ENCODE measurements around the gene DSCAM. TPM values are rescaled to one million over a fixed set of nuclear protein-coding genes. Genes with fewer than 3 reads are reported as not detected.

The DSCAM gene
- total and polyA plus RNA-seq, 2 donors (not counting 1 experiment from before 2014, with no cell fraction given) = not detected

DNA sequence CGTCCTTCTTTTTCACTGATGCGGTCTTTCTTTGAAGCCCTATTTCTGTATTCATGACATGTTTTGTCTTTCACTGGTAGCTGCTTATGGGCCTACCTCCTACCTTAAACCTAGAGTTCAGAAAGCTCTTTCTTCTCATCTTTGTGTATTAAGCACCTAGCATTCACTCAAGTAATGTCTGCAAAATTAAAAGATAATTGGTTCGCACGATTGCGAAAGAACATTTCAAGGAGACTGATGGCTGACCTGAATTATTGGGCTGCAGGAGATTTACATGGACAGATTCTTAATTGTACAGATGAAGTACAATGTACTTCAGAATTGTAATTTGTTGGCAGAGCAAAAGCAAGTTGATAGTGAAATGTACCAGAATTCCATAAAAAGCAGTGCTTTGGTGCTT lies 773.3 kb downstream of the DSCAM start:
- H3K9ac ChIP-seq (ENCODE audit: low read length) = no peak overlapping the region
- POLR2A ChIA-PET = no interaction called here
- intact Hi-C loops (cut with micrococcal nuclease) = no loop called here
- no peak for TF ChIP-seq EZH2 (IDR thresholded peaks at IDR 0.05; ENCODE audit: borderline replicate concordance, insufficient read depth, low read depth, low read length, poor library complexity, severe bottlenecking)
- TF ChIP-seq, protein P1, sequence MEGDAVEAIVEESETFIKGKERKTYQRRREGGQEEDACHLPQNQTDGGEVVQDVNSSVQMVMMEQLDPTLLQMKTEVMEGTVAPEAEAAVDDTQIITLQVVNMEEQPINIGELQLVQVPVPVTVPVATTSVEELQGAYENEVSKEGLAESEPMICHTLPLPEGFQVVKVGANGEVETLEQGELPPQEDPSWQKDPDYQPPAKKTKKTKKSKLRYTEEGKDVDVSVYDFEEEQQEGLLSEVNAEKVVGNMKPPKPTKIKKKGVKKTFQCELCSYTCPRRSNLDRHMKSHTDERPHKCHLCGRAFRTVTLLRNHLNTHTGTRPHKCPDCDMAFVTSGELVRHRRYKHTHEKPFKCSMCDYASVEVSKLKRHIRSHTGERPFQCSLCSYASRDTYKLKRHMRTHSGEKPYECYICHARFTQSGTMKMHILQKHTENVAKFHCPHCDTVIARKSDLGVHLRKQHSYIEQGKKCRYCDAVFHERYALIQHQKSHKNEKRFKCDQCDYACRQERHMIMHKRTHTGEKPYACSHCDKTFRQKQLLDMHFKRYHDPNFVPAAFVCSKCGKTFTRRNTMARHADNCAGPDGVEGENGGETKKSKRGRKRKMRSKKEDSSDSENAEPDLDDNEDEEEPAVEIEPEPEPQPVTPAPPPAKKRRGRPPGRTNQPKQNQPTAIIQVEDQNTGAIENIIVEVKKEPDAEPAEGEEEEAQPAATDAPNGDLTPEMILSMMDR (IDR thresholded peaks at IDR 0.05) = no peak
- no peak for ATAC-seq (ENCODE audit: low read depth)
- DNase-seq = no peak
- no peaks in the 10 kb centered on the region for H3K4me1 ChIP-seq (ENCODE audit: control insufficient read depth in 2 of 2, insufficient read depth in 2 of 2, low read length in 2 of 2)
- Mint-ChIP-seq H3K4me1 (no peaks in the 10 kb centered on the region), H3K27ac (no peak overlapping the region), H3K9me3 (ENCODE audit: insufficient read depth) (no peaks in the 10 kb centered on the region), H3K4me3 (no peak overlapping the region), H3K27me3 (no peaks in the 10 kb centered on the region)
- H3K4me3 ChIP-seq (ENCODE audit: control extremely low read depth in 1 of 5, extremely low read depth in 1 of 5, insufficient read depth in 1 of 5, low read depth in 2 of 5, low read length in 4 of 5) = no peak overlapping the region
- 92% methylated on average over 5 of the region's 5 CpGs for WGBS (ENCODE audit: insufficient coverage)
- no peak overlapping the region for H2AFZ ChIP-seq (ENCODE audit: insufficient read depth, low read depth, low read length, poor library complexity, severe bottlenecking)
- H3K27ac ChIP-seq (ENCODE audit: low read length in 2 of 2) = no peak overlapping the region
- no peaks in the 10 kb centered on the region for H3K79me2 ChIP-seq (ENCODE audit: control insufficient read depth, insufficient read depth, low read length)
- CTCF ChIA-PET = no interaction called here
- no peaks in the 10 kb centered on the region for H3K27me3 ChIP-seq (replicated peaks in 1 of 4; ENCODE audit: control extremely low read depth in 1 of 4, control insufficient read depth in 3 of 4, insufficient read depth in 4 of 4, low read length in 3 of 4)
- no peaks in the 10 kb centered on the region for H3K36me3 ChIP-seq (replicated peaks in 1 of 2; ENCODE audit: control extremely low read depth in 1 of 2, control insufficient read depth in 1 of 2, extremely low read depth in 1 of 2, insufficient read depth in 2 of 2, low read length in 1 of 2)
- H4K20me1 ChIP-seq (ENCODE audit: control insufficient read depth, insufficient read depth, low read length, poor library complexity, severe bottlenecking) = no peaks in the 10 kb centered on the region
- H3K4me2 ChIP-seq (replicated peaks; ENCODE audit: low read depth, low read length, poor library complexity, severe bottlenecking) = no peak overlapping the region
- peaks cover 0 to 11% (median 0%) of the 10 kb centered on the region in 3 donors for H3K9me3 ChIP-seq (ENCODE audit: control extremely low read depth in 1 of 3, control insufficient read depth in 2 of 3, insufficient read depth in 1 of 3, low read length in 2 of 3)

DNA sequence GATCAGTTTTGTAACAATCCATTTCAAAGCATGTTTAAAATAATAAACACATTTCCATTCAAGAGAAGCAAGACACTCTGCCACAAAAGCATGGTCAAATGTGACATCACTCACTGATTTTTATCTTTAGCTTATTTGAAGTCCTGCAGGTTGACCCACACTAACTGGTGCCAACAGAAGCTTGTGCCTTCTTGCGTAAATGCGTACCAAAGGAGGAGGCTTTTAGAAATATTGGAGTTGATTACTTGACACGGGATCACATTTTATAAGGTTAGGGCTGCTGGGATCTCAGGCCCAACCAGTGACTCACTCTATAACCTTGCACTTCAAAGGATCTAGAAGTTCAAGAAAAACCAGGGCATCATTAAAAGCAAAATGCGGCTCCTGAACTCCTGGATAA lies 776.1 kb downstream of the DSCAM start:
- no peak for DNase-seq
- H3K4me2 ChIP-seq (replicated peaks; ENCODE audit: low read depth, low read length, poor library complexity, severe bottlenecking) = no peak overlapping the region

More for the DNA sequence above, 776.1 kb downstream of the DSCAM start:
- H3K27me3 Mint-ChIP-seq = no peaks in the 10 kb centered on the region
- Histone ChIP-seq H3K4me1 (ENCODE audit: control insufficient read depth in 2 of 2, insufficient read depth in 2 of 2, low read length in 2 of 2) (no peaks in the 10 kb centered on the region), H3K27me3 (replicated peaks in 1 of 4; ENCODE audit: control extremely low read depth in 1 of 4, control insufficient read depth in 3 of 4, insufficient read depth in 4 of 4, low read length in 3 of 4) (no peaks in the 10 kb centered on the region), H2AFZ (ENCODE audit: insufficient read depth, low read depth, low read length, poor library complexity, severe bottlenecking) (no peak overlapping the region), H3K9me3 (ENCODE audit: control extremely low read depth in 1 of 3, control insufficient read depth in 2 of 3, insufficient read depth in 1 of 3, low read length in 2 of 3) (peaks cover 0 to 4% (median 0%) of the 10 kb centered on the region in 3 donors), H3K36me3 (replicated peaks in 1 of 2; ENCODE audit: control extremely low read depth in 1 of 2, control insufficient read depth in 1 of 2, extremely low read depth in 1 of 2, insufficient read depth in 2 of 2, low read length in 1 of 2) (no peaks in the 10 kb centered on the region), H3K4me3 (ENCODE audit: control extremely low read depth in 1 of 5, extremely low read depth in 1 of 5, insufficient read depth in 1 of 5, low read depth in 2 of 5, low read length in 4 of 5) (no peak overlapping the region), H3K79me2 (ENCODE audit: control insufficient read depth, insufficient read depth, low read length) (no peaks in the 10 kb centered on the region), H4K20me1 (ENCODE audit: control insufficient read depth, insufficient read depth, low read length, poor library complexity, severe bottlenecking) (no peaks in the 10 kb centered on the region), H3K27ac (ENCODE audit: low read length in 2 of 2) (no peak overlapping the region), H3K9ac (ENCODE audit: low read length) (no peak overlapping the region)
- peaks cover 3% of the 10 kb centered on the region for H3K9me3 Mint-ChIP-seq (ENCODE audit: insufficient read depth)
- H3K4me1 Mint-ChIP-seq = no peaks in the 10 kb centered on the region
- TF ChIP-seq EZH2 (IDR thresholded peaks at IDR 0.05; ENCODE audit: borderline replicate concordance, insufficient read depth, low read depth, low read length, poor library complexity, severe bottlenecking) = no peak
- TF ChIP-seq, protein P1 (IDR thresholded peaks at IDR 0.05) = no peak
- POLR2A ChIA-PET = no interaction called here
- CTCF ChIA-PET = no interaction called here
- no peak overlapping the region for H3K4me3 Mint-ChIP-seq
- ATAC-seq (ENCODE audit: low read depth) = no peak
- intact Hi-C loops (cut with micrococcal nuclease) = no loop called here
- H3K27ac Mint-ChIP-seq = no peak overlapping the region
- WGBS (ENCODE audit: insufficient coverage) = 97% methylated on average over 4 of the region's 4 CpGs
